HuH-7 (cell line): ENCODE measurements around the gene CA12.

Source experiments
- DNase-seq: peaks from one replicate; pipeline ENCODE4 v3.0.0; 2011; ENCODE audit warnings: low spot score

Gene CA12

GRCh38 chr15:63401714-63402497 is 20.3 kb upstream of the CA12 start:
- DNase-seq: no peak

- no peak for DNase-seq
Observed at GRCh38 chr15:63401078-63401477, 19.4 kb upstream of the CA12 start.

GRCh38 chr15:63398456-63398855 is 16.8 kb upstream of the CA12 start:
- no peak for DNase-seq

GRCh38 chr15:63396152-63396928 is 14.7 kb upstream of the CA12 start:
- peak; percentile 57 for DNase-seq

GRCh38 chr15:63395730-63396151 is 14.1 kb upstream of the CA12 start:
- no peak for DNase-seq

GRCh38 chr15:63392361-63393009 is 10.8 kb upstream of the CA12 start:
- no peak for DNase-seq

- no peak for DNase-seq
Observed at GRCh38 chr15:63391669-63392360, 10.2 kb upstream of the CA12 start.

- DNase-seq: no peak
Observed at GRCh38 chr15:63390689-63391088, 9.0 kb upstream of the CA12 start.

GRCh38 chr15:63389902-63390670 is 8.4 kb upstream of the CA12 start:
- no peak for DNase-seq

- DNase-seq: no peak
Observed at GRCh38 chr15:63388511-63388910, 6.9 kb upstream of the CA12 start.

- no peak for DNase-seq
Observed at GRCh38 chr15:63387748-63388493, 6.3 kb upstream of the CA12 start.

- DNase-seq: no peak
Observed at GRCh38 chr15:63385911-63386531, 4.4 kb upstream of the CA12 start.

- DNase-seq: no peak
Observed at GRCh38 chr15:63384906-63385305, 3.3 kb upstream of the CA12 start.

GRCh38 chr15:63382966-63383710 is 1.5 kb upstream of the CA12 start:
- DNase-seq: no peak

GRCh38 chr15:63380808-63381282 is 801 bp downstream of the CA12 start:
- no peak for DNase-seq

GRCh38 chr15:63380151-63380807 is 1.4 kb downstream of the CA12 start:
- no peak for DNase-seq

GRCh38 chr15:63379492-63380150 is 2.0 kb downstream of the CA12 start:
- no peak for DNase-seq

GRCh38 chr15:63378946-63379345 is 2.7 kb downstream of the CA12 start:
- no peak for DNase-seq
